ENCODE data around the gene USP44.

DNA sequence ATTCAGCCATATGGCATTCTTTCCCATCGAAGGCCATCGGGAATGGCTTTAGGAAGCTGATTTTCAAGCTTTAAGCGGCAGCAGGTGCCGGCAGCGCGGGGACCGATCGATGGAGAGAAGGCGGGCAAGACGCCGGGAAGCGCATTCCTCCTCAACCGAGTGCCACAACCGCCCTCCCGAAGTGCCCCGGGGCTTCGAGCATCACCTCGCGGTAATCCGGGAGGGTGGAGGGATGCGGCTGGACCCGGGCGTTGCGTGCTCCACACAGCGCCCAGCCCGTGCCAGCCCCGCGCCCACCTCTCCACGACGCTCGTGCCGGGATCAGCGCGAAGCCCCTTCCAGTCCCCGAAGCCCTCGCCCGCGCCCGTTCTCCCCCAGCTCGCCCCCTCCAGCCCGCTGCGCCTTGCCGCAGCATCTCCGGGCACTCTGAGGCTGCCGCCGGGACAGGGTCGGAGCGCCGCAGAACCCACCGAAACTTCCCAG is 3.2 kb downstream of the USP44 start:
- TF ChIP-seq, protein P1, sequence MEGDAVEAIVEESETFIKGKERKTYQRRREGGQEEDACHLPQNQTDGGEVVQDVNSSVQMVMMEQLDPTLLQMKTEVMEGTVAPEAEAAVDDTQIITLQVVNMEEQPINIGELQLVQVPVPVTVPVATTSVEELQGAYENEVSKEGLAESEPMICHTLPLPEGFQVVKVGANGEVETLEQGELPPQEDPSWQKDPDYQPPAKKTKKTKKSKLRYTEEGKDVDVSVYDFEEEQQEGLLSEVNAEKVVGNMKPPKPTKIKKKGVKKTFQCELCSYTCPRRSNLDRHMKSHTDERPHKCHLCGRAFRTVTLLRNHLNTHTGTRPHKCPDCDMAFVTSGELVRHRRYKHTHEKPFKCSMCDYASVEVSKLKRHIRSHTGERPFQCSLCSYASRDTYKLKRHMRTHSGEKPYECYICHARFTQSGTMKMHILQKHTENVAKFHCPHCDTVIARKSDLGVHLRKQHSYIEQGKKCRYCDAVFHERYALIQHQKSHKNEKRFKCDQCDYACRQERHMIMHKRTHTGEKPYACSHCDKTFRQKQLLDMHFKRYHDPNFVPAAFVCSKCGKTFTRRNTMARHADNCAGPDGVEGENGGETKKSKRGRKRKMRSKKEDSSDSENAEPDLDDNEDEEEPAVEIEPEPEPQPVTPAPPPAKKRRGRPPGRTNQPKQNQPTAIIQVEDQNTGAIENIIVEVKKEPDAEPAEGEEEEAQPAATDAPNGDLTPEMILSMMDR (IDR thresholded peaks at IDR 0.05; ENCODE audit: low read depth, low read length, poor library complexity, severe bottlenecking), result no peak
- no peak for TF ChIP-seq EZH2phosphoT487 (IDR thresholded peaks at IDR 0.05; ENCODE audit: borderline replicate concordance, low read length)
